ENCODE measurements around the gene CAPN14. TPM values are rescaled to one million over a fixed set of nuclear protein-coding genes. Genes with fewer than 3 reads are reported as not detected.

Gene CAPN14
- polyA plus RNA-seq, 12 donors = 0.04 to 0.14 (median 0.08) TPM; not detected in 8

DNA sequence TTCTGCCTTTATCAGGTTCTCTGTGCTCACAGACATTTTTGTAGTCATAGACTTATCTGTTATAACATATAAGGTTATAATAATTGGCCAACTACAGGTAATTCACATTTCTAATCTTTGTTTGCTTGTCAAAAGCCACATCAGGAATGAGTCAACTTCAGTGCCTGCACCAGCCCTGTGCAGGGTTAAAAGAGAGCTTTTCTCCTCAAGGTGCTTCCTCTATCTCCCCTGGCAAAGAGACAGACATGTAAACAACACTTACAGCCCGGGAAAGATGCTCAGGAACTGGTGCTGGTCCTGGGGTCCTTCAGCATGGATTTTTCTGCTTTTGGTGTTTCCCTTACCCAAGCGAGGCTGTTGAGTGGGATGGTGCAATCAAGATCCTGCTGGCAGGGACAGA is 9.0 kb upstream of the CAPN14 start:
- DNase-seq = no peak

- DNase-seq = no peak
These were observed 6.4 kb upstream of the CAPN14 start for GRCh38 chr2:31223749-31224148.

- DNase-seq = no peak
These were observed 5.7 kb upstream of the CAPN14 start for GRCh38 chr2:31223026-31223425.

GRCh38 chr2:31222071-31222470 is 4.8 kb upstream of the CAPN14 start:
- no peak for DNase-seq

DNA sequence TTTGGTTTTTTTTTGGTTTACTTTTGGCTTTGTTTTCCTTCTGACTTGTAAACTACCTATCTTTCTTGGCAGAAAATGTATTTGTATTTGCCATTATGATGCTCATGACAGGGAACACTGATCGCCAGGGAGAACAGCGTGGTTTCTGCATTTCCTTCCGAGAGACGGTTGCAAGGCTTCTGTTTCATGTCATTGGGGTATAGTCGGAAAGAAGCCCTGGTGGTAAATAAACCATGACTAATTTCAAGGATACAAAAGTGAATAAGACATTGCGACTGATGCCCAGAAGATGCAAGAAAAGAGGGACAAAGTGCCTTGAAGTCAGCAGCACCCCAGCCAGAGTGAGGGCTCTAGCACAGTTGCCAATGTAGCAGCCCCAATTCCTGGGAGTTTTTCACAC is 4.2 kb upstream of the CAPN14 start:
- DNase-seq = no peak

GRCh38 chr2:31219131-31219969 is 2.0 kb upstream of the CAPN14 start:
- DNase-seq = no peak

DNA sequence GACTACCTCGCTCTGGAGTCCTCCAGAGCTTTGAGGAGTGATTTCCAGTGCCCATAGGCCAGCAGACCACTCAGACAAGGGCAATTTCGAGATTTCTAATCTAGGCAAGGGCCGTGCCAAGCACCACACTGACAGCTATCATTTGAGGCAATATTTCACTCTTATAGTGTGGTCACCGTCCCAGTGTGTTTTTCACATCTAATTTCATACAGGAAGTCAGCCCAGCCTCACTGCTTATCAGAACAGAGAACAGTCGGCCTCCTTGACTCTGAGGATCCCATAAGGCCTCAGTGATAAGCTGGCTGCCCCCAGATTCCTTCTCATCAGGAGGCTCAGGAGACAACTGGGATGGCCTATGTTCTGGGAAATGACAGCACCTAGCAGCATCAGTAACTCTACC is 581 bp downstream of the CAPN14 start:
- DNase-seq = no peak

GRCh38 chr2:31214444-31214915 is 2.8 kb downstream of the CAPN14 start:
- no peak for DNase-seq

DNA sequence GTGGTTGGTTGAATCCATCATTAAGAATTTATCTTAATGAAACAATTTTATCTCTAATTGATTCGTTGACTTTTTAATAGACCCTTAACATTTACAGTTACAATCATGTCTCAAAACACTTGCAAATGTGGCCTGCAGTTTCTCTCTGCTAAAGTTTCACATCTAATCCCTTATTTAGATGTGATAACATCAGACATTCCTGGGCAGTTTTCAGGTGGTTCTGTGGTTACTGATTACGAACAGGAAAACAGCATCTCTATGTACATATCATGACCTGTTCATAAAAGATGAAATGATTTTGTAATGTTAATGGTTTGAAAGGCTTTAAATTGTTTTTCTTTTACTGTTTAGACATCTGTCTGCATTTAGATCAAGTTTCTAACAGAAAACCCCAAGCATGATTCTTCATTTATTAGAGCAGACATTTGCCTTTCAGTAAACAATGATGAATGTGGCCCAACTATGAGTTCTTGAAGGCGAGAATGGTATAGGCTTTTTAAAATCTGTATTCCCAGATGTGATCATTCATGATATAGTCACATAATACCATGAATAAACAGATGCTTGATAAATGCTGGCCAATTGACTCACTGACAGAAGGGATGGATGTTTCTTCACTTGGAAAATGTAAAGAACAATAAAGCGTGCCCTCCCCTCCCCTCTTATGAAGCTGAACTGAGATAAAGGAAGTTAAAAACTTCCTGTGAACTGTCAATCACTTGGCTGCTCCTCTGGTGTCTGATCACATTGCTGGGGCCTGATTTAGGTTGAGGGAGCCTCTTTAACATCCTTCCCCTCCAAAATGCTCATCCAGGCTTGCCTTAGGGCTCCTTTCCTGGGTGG is 3.5 kb downstream of the CAPN14 start:
- DNase-seq = no peak

GRCh38 chr2:31212659-31213600 is 4.4 kb downstream of the CAPN14 start:
- DNase-seq = no peak

DNA sequence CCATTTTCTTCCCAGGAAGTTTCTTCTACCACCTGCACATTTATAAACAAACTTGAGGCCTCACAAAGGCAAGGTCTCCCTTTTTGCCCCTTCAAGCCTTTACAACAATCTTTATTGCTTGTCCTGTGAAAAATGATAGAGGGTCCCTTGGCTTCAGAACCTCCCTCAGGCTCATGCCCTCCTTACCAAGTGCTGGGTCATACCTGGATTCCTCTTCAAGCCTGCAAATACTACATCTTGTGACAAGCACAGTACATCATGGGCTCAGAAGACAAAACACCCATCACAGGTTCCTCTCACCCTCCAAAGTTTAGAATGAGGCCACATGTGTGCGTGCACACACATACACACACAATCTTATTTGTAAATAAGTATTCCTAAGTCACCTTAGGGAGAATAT is 9.1 kb downstream of the CAPN14 start:
- DNase-seq = no peak

DNA sequence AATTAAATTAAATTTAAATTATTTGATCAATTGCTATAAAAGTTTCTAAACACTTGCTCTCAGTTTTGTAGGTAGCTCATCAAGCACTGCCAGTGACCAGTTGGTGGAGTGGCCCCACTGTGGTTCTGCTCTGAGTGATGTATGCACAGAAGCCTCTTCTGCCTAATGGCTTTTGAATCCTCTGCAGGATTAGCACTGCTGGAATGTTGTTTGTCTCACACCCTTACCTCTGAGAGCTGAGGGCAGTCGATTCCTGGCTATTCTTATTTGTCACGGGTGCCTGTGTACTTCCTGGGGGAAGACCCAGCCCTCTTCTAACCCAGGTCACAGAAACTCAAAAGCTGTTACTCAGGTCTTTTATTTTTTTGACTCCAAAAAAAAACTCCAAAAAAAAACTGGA is 9.5 kb downstream of the CAPN14 start:
- no peak for DNase-seq

- no peak for DNase-seq
These were observed 11.7 kb downstream of the CAPN14 start for GRCh38 chr2:31205613-31206012.

- no peak for DNase-seq
These were observed 12.1 kb downstream of the CAPN14 start for GRCh38 chr2:31205186-31205585.

DNA sequence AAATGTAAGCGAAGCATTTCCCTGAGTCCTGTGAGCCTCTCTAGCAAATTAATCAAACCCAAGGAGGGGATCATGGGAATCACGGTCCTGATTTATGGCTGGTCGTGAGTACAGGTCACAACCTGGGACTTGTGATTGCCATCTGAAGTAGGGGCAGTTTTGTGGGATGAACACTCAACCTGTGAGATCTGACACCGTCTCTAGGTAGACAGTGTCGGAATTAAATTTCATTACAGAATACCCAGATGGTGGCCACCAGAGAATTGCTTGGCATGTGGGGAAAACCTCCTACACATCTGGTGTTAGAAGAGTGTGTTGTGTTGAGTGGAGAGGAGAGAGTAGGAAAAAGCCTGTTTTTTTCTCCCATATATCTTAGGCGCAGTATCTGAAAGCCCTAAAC is 12.5 kb downstream of the CAPN14 start:
- DNase-seq = no peak

GRCh38 chr2:31203916-31204315 is 13.4 kb downstream of the CAPN14 start:
- DNase-seq = no peak

GRCh38 chr2:31202833-31203232 is 14.5 kb downstream of the CAPN14 start:
- no peak for DNase-seq

- no peak for DNase-seq
These were observed 15.3 kb downstream of the CAPN14 start for GRCh38 chr2:31202041-31202440.

- no peak for DNase-seq
These were observed 16.3 kb downstream of the CAPN14 start for GRCh38 chr2:31200972-31201371.

- no peak for DNase-seq
These were observed 18.1 kb downstream of the CAPN14 start for GRCh38 chr2:31199206-31199605.

DNA sequence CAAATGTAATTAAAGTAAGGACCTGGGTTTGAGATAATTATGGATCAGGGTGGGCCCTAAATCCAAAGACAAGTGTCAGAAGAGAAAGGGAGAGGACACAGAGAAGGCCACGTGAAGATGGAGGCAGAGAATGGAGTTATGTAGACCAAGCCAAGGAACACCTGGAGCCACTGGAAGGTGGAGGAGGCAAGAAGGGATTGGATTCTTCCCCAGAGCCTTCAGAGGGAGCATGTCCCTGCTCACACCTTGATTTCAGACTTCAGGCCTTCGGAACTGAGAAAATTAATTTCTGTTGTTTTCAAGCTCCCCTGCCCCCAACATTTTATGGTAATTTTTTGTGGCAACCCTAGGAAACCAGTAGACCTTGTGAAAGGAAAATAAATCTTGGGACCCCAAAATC is 19.6 kb downstream of the CAPN14 start:
- no peak for DNase-seq

DNA sequence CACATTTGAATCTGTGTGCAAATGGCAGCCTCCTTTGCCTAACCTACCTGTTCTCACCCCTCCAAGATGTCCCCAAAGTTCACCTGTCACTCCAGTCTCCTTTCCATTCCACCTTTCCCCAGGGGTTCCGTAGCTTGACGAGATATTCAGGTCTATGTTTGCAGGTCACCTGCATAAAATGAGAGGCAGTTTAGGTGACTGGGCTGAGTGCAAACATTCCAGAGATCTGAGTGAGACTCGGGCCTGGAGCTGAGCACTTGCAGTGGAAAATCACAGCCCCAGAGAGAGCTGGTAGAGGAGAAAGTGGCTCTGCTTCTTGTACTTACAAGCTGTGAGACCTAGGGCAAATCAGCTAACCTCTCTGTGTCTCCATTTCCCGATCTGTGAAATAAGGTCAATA is 20.1 kb downstream of the CAPN14 start:
- DNase-seq = no peak
